Measurements from ENCODE around the gene TUBB2A. TPM values are rescaled to one million over a fixed set of nuclear protein-coding genes. Genes with fewer than 3 reads are reported as not detected.

The TUBB2A gene
- total and polyA plus RNA-seq, 2 of the 8 experiments (the other 6 are each of a cell fraction or from before 2014, with no cell fraction given): 315 to 330 TPM

GRCh38 chr6:3108746-3109414 is 48.5 kb downstream of the TUBB2A start (continued):
- no peak for TF ChIP-seq CHD7 (IDR thresholded peaks at IDR 0.05; ENCODE audit: insufficient replicate concordance, low read length)
- no peak for TF ChIP-seq PHF8 (conservative IDR thresholded peaks at IDR 0.05; ENCODE audit: low read depth, low read length)
- TF ChIP-seq BCL11A (IDR thresholded peaks at IDR 0.05; ENCODE audit: low read depth in 2 of 2, low read length in 2 of 2): no peak
- no peak for TF ChIP-seq SUZ12 (IDR thresholded peaks at IDR 0.05; ENCODE audit: low read length)
- TF ChIP-seq JUN (IDR thresholded peaks at IDR 0.05; ENCODE audit: low read depth, low read length): no peak
- no peak for TF ChIP-seq SIX5 (IDR thresholded peaks at IDR 0.05; ENCODE audit: low read depth, low read length)
- TF ChIP-seq TCF12 (IDR thresholded peaks at IDR 0.05; ENCODE audit: low read depth, low read length): no peak
- TF ChIP-seq RAD21 (IDR thresholded peaks at IDR 0.05 in 1 of 2, conservative IDR thresholded peaks at IDR 0.05 in 1 of 2; ENCODE audit: low read depth in 2 of 2, low read length in 2 of 2): no peak
- TF ChIP-seq RNF2 (IDR thresholded peaks at IDR 0.05; ENCODE audit: borderline replicate concordance, low read depth, low read length, missing control alignments, poor library complexity, severe bottlenecking): no peak
- no peak for TF ChIP-seq FOSL1 (IDR thresholded peaks at IDR 0.05; ENCODE audit: insufficient read depth, low read depth, low read length)
